OCI-LY7 (cell line): ENCODE measurements around the gene PRKN.

Experiments
- EZH2phosphoT487 ChIP-seq: fragments of 200-600 bp; sonication (generic); IDR thresholded peaks from 2 replicates; pipeline ENCODE4 v1.6.1; 2018; ENCODE audit warnings: low read depth, borderline replicate concordance, mild to moderate bottlenecking, mixed run types, antibody characterized with exemption, low read length, moderate library complexity, mixed read lengths
- TF ChIP-seq, protein P1 (sequence below): fragments of 200-600 bp; sonication (generic); conservative IDR thresholded peaks from 2 replicates; pipeline ENCODE4 v1.5.1; 2014; ENCODE audit warnings: mild to moderate bottlenecking, antibody characterized with exemption, low read length, moderate library complexity, mixed read lengths

DNA sequence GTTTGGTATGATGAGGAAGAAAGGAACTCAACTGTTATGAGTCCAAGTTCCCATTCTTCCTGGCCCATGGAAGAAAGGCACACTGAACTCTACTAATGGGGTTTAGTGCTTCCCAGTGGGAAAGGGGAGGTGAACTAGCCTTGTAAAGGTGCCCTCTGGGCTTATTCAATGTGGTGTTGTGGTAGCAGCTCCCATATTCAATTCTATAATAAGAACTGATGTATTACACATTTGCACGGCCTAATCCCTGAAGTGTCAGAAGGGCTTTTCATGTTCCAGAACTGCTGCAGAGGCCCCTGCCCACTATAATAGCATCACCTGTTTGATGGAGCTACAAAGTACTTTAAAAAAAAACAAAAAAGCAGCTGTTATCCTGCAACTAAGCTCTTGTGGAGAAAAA, 17.1 kb downstream of the PRKN start:
- TF ChIP-seq, protein P1, sequence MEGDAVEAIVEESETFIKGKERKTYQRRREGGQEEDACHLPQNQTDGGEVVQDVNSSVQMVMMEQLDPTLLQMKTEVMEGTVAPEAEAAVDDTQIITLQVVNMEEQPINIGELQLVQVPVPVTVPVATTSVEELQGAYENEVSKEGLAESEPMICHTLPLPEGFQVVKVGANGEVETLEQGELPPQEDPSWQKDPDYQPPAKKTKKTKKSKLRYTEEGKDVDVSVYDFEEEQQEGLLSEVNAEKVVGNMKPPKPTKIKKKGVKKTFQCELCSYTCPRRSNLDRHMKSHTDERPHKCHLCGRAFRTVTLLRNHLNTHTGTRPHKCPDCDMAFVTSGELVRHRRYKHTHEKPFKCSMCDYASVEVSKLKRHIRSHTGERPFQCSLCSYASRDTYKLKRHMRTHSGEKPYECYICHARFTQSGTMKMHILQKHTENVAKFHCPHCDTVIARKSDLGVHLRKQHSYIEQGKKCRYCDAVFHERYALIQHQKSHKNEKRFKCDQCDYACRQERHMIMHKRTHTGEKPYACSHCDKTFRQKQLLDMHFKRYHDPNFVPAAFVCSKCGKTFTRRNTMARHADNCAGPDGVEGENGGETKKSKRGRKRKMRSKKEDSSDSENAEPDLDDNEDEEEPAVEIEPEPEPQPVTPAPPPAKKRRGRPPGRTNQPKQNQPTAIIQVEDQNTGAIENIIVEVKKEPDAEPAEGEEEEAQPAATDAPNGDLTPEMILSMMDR, result no peak
- TF ChIP-seq EZH2phosphoT487, result no peak
